GM20000 (cell line): Measurements from ENCODE around the gene TSPAN14.

Experiments
- DNase-seq: peaks from one replicate; pipeline ENCODE4 v3.0.0; 2012; ENCODE audit warnings: low spot score
- CTCF ChIP-seq: IDR thresholded peaks from 2 replicates; pipeline ENCODE4 v1.5.1; 2012; ENCODE audit warnings: mild to moderate bottlenecking, control low read depth; ENCODE audit errors: extremely low read depth, missing control alignments

TSPAN14 gene

GRCh38 chr10:80429521-80429973, 24.6 kb upstream of the TSPAN14 start:
- no peak for DNase-seq
- TF ChIP-seq CTCF = no peak

DNA sequence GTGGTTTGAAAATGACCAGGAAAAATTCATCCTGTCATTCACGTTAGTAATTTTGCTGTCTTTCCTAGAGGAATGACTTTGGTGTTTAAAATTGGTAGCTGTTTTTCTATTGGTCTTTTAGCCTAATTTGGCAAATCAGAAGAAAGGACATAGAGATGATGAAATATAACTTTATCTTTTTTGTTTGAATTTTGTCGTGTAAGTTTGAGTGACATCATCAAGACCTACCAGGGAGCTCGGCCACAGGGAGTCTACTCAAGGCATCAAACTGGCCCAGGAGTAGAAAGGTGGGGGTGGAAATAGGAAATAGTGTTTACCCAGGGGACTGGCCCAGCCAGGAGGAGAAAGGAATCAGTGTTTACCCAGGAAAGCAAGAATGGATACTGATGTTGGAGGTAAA, 21.0 kb upstream of the TSPAN14 start:
- DNase-seq = no peak
- TF ChIP-seq CTCF = no peak

DNA sequence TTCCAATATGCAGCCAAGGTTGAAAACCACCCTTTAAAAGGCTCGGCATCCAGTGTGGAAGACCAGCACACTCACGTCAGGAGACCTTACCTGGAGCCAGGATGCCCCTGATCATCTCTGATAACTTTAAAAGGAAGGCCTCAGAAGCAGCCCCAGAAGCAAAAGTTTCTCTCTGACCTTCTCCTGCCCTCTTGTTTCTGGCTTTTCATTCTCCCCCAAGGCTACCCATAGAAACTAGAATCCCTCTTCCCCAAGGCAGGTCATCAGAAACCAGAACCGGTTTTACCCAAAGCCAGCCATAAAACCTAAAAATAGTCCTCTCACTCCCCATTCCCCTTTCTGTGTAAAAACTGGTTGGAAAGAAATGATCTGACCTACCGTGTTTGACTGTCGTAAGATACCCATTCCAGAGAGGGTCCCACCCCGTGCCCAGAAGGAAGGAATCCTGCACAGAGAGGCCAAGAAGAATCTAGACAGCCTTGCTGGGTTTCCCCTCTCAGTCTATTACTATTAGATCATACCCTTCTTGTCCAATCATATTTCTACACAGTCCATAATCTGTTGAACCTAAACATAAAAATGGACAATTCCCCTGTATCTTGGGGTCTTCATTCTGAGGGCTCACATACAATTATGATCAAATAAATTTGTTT, 17.5 kb upstream of the TSPAN14 start:
- TF ChIP-seq CTCF = no peak
- DNase-seq = no peak

GRCh38 chr10:80437227-80437626, 16.9 kb upstream of the TSPAN14 start:
- no peak for TF ChIP-seq CTCF
- no peak for DNase-seq

DNA sequence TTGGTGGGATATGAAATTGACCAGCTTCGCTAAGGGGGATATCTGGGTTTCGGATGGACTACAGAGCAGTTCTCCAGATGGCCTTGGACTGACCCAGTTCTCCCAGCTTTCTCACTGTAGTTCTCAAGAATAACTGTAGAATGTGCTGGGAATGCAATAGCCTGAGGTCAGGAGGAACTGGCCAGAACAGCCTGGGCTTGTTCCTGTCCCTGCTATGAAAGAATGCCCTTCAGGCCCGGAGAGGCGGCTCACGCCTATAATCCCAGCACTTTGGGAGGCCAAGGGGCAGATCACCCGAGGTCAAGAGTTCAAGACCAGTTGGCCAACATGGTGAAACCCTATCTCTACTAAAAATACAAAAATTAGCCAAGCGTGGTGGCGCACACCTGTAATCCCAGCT, 12.3 kb upstream of the TSPAN14 start:
- no peak for DNase-seq
- TF ChIP-seq CTCF = no peak

DNA sequence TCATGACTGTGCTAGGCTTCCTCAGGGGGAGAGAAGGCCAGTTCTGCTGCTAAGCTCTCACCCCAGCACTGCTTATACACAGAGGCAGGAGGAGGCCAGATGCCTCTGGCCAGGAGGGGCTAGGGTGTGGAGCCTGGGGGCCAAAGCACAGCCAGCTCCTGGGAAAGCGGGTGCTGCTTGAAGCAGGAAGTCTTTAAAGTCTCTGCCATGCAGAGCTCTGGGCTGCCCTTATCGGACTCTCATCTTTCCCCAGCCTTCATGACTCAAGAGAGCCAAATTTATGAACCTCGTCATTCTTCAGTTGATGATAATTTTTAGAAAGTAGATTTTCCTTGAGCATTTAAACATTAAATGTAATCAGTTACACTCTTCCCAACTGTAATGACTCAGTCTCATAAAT, 11.2 kb upstream of the TSPAN14 start:
- no peak for DNase-seq
- no peak for TF ChIP-seq CTCF

- DNase-seq = peak; percentile 50
- TF ChIP-seq CTCF = no peak
These were observed 10.6 kb upstream of the TSPAN14 start for GRCh38 chr10:80443531-80443974.
